ENCODE measurements around the gene CSMD2.

Gene CSMD2

DNA sequence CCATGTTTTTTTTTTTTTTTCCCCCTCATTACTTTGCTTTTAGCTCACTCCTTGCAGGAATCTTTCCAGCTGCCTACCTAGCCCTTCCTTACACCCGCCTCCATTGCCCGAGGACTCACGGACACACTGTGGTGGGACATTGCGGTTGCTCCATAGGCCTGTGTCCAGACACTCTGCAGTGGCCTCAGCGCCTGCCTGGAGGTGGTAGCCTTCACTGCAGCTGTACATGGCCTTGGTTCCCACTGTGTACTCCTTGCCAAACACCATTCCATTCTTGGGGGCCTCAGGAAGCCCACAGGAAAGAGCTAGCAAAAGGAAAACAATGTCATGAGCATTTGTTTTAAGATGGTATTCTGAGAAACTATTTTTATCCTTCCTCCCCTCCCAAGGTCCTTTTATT lies 592.6 kb downstream of the CSMD2 start:
- DNase-seq = no peak

GRCh38 chr1:33569331-33569730 lies 595.7 kb downstream of the CSMD2 start:
- no peak for DNase-seq

GRCh38 chr1:33563699-33564098 lies 601.3 kb downstream of the CSMD2 start:
- no peak for DNase-seq

DNA sequence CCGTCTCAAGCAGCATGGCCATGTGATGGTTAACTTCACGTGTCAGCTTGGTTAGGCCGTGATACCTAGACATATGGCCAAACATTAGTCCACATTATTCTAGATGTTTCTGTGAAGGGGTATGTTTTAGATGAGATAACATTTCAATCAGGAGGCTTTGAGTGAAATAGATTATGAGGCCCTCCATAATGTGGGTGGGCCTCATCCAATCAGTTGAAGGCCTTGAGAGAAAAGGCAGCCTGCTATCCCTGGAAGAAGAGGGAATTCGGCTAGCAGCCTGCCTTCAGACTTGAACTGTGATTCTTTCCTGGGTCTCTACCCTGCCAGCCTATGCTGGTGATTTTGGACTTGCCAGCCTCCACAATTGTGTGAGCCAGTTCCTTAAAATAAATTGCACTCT lies 602.5 kb downstream of the CSMD2 start:
- no peak for DNase-seq

GRCh38 chr1:33561576-33561975 lies 603.5 kb downstream of the CSMD2 start:
- no peak for DNase-seq

DNA sequence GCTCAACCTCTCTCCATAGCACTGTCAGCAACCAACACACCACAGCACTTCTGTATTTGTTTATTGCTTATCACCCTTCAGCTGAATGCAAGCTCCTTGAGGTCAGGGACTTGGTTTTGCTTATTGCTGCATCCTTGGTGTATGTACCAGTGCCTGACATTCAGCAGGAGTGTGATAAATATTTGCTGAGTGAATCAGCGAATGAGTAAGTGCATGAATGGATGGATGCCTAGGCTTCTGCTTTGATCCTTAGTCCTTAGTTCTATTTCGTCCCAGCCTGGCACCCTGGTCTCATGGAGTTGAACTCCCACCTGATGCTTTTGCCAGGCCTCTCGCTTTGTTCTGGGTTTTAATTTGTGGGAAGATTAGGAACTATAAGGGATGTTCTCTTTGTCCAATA lies 604.4 kb downstream of the CSMD2 start:
- no peak for DNase-seq

DNA sequence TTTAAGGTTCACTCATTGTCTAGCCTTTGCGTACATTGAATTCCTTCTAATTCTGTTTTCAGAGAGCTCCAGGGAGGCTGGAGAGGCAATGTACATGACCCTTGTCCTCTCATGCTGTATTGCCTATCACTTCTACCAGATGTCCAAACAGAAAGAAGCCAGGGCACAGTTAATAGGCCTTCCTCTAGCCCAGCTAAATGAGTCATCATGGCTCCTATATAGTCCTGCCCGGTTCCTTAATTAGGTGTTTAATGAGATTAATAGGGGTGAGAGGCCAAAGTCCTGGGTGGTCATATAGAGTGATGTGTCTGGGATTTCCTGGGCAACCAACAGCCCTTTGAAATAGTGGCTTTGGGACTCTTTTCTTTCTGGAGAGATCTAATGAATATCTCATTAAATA lies 616.3 kb downstream of the CSMD2 start:
- DNase-seq = no peak

GRCh38 chr1:33548319-33548718 lies 616.7 kb downstream of the CSMD2 start:
- no peak for DNase-seq

- DNase-seq = no peak
Observed at GRCh38 chr1:33547576-33547975, 617.5 kb downstream of the CSMD2 start.

DNA sequence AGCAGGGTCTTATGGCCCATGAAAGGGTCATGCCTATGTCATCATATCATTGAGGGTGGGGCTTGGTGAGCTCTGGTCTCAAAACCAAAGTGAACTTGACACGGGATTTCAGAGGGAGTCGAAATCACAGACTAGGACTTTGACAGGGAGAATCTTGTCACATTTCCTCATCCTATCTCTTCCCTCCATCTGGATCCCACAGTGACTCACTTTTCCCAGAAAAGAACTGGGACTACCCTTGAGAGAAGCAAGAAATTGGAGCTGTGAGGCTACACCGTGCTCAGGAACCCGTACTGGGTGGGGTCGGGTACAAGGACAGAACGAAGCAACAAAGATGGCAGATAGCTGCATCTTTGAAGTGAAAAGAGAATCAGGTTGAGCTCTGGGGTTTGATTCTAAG lies 623.1 kb downstream of the CSMD2 start:
- no peak for DNase-seq

- DNase-seq = no peak
Observed at GRCh38 chr1:33537885-33538284, 627.1 kb downstream of the CSMD2 start.

- DNase-seq = no peak
Observed at GRCh38 chr1:33535334-33535733, 629.7 kb downstream of the CSMD2 start.

- DNase-seq = no peak
Observed at GRCh38 chr1:33532936-33533335, 632.1 kb downstream of the CSMD2 start.

GRCh38 chr1:33532250-33532649 lies 632.8 kb downstream of the CSMD2 start:
- no peak for DNase-seq

- DNase-seq = no peak
Observed at GRCh38 chr1:33529957-33530356, 635.1 kb downstream of the CSMD2 start.

DNA sequence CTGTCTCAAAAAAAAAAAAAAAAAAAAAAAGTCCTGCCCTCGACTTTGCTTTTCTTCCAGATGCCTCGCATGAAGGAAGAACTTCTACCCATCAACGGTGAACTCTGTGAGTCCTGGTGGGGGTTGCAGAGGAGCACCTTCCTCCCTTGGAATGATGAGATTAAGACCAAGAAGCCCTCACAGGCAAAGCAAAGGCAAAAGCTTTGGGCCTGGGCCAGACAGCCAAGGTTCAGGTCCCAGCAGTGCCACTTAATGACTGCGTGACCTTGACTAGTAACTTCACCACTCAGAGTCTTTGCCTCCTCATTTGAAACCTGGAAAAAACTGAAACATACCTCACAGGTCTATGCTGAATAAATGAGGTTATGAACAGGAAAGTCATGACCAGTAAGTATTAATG lies 637.1 kb downstream of the CSMD2 start:
- no peak for DNase-seq

GRCh38 chr1:33524586-33524985 lies 640.4 kb downstream of the CSMD2 start:
- no peak for DNase-seq

DNA sequence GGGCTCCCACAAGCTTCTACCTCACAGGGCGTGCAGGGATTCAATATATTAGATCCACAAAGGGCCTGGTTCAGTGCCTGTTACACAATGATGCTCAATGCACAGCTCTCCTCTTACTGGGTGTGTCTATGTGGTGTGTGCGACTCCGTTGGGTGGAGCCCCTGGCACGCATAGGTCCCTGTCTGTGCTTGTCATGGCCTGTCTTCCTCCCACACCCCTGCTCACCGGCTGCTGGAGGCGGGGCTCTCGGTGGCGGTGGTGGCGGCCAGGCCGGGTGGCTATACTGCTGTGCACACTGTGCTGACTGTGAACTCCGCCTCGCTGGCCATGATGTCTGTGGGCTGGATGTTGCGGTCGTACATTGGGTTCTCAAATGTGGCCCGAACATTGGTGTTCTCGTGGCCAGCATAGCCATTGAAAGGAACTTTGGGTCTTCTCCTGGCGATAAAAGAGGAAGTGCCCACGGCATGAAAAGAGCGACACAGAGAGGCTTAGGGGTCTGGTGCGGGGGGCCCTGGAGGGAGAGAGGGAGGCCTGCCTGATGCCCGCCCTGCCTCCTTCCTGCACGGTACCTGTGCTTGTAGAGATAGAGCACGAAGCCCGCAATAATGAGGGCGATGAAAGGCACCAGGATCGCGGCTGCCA lies 645.7 kb downstream of the CSMD2 start:
- no peak for DNase-seq

- no peak for DNase-seq
Observed at GRCh38 chr1:33517596-33518250, 647.3 kb downstream of the CSMD2 start.

DNA sequence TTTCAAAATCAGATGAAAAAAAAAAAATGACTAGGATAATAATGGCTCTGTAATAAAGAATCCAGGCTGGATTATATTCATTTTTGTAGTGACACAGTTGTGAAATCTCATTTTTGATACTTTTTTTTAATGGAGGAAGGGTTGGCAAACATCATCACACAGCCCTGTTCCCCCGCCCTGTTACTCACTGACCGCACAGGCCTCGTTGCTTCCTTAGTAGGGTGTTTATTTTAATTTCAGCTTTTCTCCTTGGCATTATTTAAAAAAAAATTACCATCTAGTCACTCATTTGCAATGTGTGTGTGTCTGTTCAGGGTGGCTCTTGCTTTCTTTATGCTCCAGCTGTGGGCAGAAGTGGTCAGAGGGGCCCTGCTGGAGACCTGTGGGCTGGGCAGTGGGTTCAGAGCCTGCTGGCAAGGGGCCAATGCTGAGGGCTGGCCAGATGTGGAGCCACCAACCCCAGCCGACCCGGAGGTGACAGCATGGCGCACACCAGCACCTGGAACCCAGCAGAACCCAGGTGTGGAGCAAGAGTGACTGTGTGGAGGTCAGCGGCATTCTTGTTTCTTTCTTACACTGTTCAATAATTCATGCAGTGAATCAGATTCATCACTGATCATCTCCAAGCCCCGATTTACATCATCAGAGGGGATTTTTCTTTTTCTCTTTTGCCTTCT lies 648.0 kb downstream of the CSMD2 start:
- no peak for DNase-seq

- no peak for DNase-seq
Observed at GRCh38 chr1:33516428-33516827, 648.6 kb downstream of the CSMD2 start.

GRCh38 chr1:33515607-33516006 lies 649.4 kb downstream of the CSMD2 start:
- DNase-seq = no peak

DNA sequence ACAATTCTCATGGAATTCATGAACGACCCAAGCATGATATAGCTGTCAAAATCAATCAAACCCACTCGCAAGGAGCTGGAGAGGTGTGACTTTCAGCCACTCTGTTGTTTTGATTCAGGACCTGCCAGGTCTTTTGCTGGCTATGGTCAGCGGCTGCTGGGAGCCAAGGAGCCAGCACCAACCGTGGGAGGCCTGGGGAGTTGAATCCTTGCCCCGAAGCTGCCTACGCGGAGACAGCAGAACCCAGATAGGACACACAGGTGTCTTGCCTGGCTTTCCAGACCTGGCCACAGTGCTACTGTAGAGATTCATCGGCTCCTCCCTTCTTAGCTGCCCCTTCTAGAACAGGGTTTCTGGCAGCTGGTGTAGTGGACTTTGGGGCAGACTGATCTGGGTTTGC lies 649.9 kb downstream of the CSMD2 start:
- no peak for DNase-seq

GRCh38 chr1:33512226-33513011 lies 652.6 kb downstream of the CSMD2 start:
- no peak for DNase-seq

Measured in stimulated activated CD4-positive, alpha-beta T cell treated with anti-CD3 and anti-CD28 coated beads, Interleukin-4, amount 100 ng/mL, for 4 hours (primary cell).